ENCODE data around the gene MBNL2.

MBNL2 gene

DNA sequence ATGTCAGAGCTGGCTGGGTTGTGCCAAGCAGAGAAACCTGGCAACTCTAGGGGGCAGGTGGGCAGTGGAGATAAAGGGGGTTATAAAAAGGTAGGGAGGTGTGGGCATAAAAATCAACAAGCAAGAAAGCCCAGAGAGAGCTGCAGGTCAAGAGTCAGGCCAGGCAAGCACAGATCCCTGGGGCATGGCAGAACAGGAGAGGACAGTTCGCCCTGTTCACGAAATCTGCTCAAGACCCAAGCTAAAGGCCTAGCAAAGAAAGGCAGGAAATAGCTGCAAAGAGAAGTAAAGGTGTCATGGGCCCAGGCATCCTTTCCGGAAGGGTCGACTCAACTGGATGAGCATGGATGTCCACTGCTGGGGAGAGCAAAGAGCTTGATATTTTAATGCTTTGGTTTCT is 3.4 kb downstream of the MBNL2 start:
- Histone ChIP-seq H3K4me3 (ENCODE audit: low read depth, low read length) (no peak overlapping the region), H3K36me3 (no peaks in the 10 kb centered on the region), H3K27me3 (ENCODE audit: insufficient read depth, low read depth, severe bottlenecking) (no peaks in the 10 kb centered on the region), H3K9me3 (ENCODE audit: severe bottlenecking) (no peaks in the 10 kb centered on the region), H3K27ac (no peak overlapping the region)
- TF ChIP-seq, protein P1, sequence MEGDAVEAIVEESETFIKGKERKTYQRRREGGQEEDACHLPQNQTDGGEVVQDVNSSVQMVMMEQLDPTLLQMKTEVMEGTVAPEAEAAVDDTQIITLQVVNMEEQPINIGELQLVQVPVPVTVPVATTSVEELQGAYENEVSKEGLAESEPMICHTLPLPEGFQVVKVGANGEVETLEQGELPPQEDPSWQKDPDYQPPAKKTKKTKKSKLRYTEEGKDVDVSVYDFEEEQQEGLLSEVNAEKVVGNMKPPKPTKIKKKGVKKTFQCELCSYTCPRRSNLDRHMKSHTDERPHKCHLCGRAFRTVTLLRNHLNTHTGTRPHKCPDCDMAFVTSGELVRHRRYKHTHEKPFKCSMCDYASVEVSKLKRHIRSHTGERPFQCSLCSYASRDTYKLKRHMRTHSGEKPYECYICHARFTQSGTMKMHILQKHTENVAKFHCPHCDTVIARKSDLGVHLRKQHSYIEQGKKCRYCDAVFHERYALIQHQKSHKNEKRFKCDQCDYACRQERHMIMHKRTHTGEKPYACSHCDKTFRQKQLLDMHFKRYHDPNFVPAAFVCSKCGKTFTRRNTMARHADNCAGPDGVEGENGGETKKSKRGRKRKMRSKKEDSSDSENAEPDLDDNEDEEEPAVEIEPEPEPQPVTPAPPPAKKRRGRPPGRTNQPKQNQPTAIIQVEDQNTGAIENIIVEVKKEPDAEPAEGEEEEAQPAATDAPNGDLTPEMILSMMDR (IDR thresholded peaks at IDR 0.05; ENCODE audit: low read depth, low read length): no peak
- no peak for DNase-seq

DNA sequence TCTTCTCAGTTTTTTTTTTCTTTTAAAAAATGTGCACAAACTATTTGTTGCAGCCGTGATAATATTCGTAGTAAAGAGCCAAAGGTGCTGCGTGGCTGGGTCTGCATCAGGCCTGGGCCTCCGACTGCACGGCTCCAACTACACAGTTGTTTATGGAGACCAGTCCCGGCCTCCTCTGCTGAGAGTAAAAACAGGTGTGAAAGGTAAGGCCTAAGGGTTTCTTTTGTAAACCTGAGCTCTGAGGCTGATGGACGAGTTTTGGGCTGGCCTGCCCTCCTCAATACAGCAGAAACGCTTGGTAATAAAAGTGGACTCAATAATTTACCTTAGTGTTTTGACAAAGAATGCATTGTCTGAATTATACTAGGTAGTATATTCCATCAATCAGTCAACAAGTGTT is 3.9 kb downstream of the MBNL2 start:
- no peak overlapping the region for H3K27ac ChIP-seq
- TF ChIP-seq, protein P1 (IDR thresholded peaks at IDR 0.05; ENCODE audit: low read depth, low read length): no peak
- no peaks in the 10 kb centered on the region for H3K36me3 ChIP-seq
- H3K27me3 ChIP-seq (ENCODE audit: insufficient read depth, low read depth, severe bottlenecking): no peaks in the 10 kb centered on the region
- H3K4me3 ChIP-seq (ENCODE audit: low read depth, low read length): no peak overlapping the region
- DNase-seq: no peak
- H3K9me3 ChIP-seq (ENCODE audit: severe bottlenecking): no peaks in the 10 kb centered on the region

DNA sequence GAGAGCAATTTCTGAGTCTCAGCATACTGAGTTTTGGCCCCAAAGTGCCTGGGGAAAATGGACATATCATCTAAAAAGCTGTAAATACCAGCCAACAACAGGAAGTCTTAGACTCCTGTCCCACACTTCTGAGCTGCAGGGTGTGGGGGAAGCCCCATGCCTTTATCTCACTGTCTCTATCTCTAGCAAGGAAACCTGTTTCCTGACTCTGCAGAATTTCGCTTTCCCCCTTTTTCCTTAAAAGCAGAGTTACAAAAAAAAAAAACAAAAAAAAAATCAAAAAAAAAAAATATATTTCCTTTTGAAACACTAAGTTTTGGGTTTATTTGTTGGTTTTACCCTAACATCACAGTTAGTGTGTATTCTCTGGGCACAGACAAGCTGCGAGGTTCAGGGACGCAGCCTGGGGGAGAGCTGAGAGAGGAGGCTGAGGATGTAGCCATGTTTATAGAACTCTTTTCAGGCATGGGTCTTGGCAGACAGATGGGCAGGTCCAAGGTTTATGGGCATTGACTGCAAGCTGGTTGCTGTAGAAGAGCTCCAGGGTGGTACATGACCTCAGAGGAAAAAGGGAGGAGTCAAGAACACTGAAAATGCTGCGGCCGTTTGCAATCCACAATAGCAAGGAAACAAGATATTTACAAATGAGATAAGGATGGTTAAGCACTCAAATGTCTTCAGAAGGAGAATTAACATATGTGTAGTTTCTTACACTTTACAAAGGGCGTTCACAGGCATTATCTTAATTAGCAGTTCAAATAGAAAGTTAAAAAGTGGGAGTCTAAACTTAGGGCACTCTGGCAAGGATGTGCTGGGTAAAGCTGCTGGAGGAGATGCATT is 4.9 kb downstream of the MBNL2 start:
- no peak overlapping the region for H3K4me3 ChIP-seq (ENCODE audit: low read depth, low read length)
- no peak for DNase-seq
- TF ChIP-seq, protein P1 (IDR thresholded peaks at IDR 0.05; ENCODE audit: low read depth, low read length): no peak
- H3K27me3 ChIP-seq (ENCODE audit: insufficient read depth, low read depth, severe bottlenecking): no peaks in the 10 kb centered on the region
- H3K27ac ChIP-seq: no peak overlapping the region
- no peaks in the 10 kb centered on the region for H3K9me3 ChIP-seq (ENCODE audit: severe bottlenecking)
- no peaks in the 10 kb centered on the region for H3K36me3 ChIP-seq

DNA sequence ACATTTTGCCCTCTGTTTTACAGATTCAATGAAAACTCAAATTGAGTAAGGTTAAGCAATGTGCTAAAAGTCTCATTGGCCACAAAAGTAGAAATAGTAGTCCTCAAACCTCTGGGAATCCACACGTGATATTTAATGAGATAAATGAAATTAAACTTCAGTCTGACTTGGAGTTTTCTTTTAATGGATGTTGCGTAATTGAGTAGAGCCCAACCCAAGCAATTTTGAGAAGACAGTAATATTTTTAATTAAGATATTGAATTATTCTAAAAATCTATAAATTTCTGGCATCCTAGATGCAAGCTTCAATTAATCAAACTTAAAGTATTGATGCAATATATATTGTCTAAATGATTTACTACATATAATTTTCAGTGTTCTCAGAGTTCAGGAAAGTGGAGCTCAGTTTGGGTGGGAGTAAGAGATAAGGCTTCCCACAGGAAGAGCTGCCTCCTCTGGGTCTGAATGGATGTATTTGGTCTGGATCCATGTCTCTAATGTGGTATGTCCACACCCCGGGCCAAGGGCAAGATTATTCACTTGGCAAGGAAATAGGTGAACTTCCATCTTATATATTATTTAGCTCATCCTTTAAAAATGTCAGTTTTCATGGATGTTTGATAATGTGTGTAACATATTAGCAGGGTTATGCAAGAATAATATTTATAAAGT is 6.9 kb downstream of the MBNL2 start:
- no peak overlapping the region for H3K4me3 ChIP-seq (ENCODE audit: low read depth, low read length)
- no peaks in the 10 kb centered on the region for H3K9me3 ChIP-seq (ENCODE audit: severe bottlenecking)
- no peak for DNase-seq
- no peak overlapping the region for H3K27ac ChIP-seq
- TF ChIP-seq, protein P1 (IDR thresholded peaks at IDR 0.05; ENCODE audit: low read depth, low read length): no peak
- H3K27me3 ChIP-seq (ENCODE audit: insufficient read depth, low read depth, severe bottlenecking): no peaks in the 10 kb centered on the region
- H3K36me3 ChIP-seq: no peaks in the 10 kb centered on the region

DNA sequence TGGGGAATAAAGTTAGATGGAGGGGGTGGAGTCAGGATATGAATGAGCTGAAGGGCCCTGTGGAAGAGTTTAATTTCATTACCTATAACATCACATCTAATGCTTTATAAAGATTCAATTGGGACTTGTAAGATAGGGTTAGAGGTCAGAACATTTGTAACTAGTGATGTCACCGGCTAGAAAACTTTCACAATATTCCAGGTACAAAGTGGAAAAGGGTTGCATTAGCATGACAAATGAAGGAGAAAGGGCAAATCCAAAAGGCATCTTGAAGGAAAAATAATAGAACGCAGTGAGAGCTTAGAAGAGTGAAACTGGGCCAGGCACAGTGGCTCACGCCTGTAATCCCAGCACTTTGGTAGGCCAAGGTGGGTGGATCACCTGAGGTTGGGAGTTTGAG is 7.6 kb downstream of the MBNL2 start:
- Histone ChIP-seq H3K27ac (no peak overlapping the region), H3K4me3 (ENCODE audit: low read depth, low read length) (no peak overlapping the region), H3K27me3 (ENCODE audit: insufficient read depth, low read depth, severe bottlenecking) (no peaks in the 10 kb centered on the region), H3K36me3 (peaks cover 2% of the 10 kb centered on the region; the same call in 1 of the 2 replicates), H3K9me3 (ENCODE audit: severe bottlenecking) (no peaks in the 10 kb centered on the region)
- DNase-seq: no peak
- TF ChIP-seq, protein P1 (IDR thresholded peaks at IDR 0.05; ENCODE audit: low read depth, low read length): no peak

Measured in WERI-Rb-1 (cell line).